HCT116 (cell line): ENCODE data around the gene ODF2L.

Experiments
- ATF3 ChIP-seq: IDR thresholded peaks from 2 replicates; pipeline ENCODE4 v1.6.1; 2012
- CTCF ChIP-seq, 3 experiments: fragments of 200-600 bp in 1 of 3; sonication (generic) in 1 of 3; IDR thresholded peaks in 2 of 3; conservative IDR thresholded peaks in 1 of 3; 2 replicates each; pipeline ENCODE4 v1.5.1; 2012 to 2017; ENCODE audit warnings: low read depth in 2 of 3, low read length in 2 of 3, antibody characterized with exemption in 1 of 3, borderline replicate concordance in 1 of 3, control low read depth in 1 of 3, mild to moderate bottlenecking in 1 of 3, mixed read lengths in 1 of 3, mixed run types in 1 of 3, moderate library complexity in 1 of 3; ENCODE audit not compliant: insufficient read depth in 1 of 3

DNA sequence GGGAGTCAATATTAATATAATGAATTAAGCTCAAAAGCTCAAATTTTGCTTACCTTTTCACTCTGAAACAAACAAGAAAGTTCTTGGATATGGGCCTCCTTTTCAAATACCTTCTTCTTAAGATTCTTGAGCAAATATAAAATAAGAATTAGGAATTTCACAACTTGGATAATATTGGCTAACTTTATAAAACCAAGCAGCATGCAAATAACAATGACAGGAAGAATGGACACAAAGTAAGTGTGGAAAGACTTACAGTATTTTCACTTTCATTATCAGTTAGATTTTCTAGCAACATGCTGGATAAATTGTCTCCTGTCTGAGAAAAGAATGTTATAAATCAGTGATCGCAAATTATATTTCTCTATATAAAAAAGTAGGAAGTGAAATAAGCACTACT is 13.2 kb downstream of the ODF2L start:
- TF ChIP-seq ATF3 (no peak), CTCF (IDR thresholded peaks at IDR 0.05 in 2 of 3, conservative IDR thresholded peaks at IDR 0.05 in 1 of 3; ENCODE audit: borderline replicate concordance in 1 of 3, insufficient read depth in 1 of 3, low read depth in 2 of 3, low read length in 2 of 3) (no peak)
